A673 (cell line): ENCODE data around the gene LBX1. TPM values are rescaled to one million over a fixed set of nuclear protein-coding genes. Genes with fewer than 3 reads are reported as not detected.
A peak's percentile ranks its signal among the peaks of the same experiment; 100 is the strongest.

Source experiments
- Bru-seq: library from RNA; stranded (reverse); fragments of 400-500 nt; gene quantifications from one replicate; lab custom pipeline; 2021; lab: Mats Ljungman, UMichigan
- BruChase-seq, 2 experiments: library from RNA; stranded (reverse); fragments of 400-500 nt; gene quantifications; one replicate each; lab custom pipeline; 2021; lab: Mats Ljungman, UMichigan
- BruUV-seq: library from RNA; stranded (reverse); fragments of 400-500 nt; replicated peaks from 2 replicates; lab custom pipeline; 2021; lab: Mats Ljungman, UMichigan
- CTCF ChIA-PET: fragments of 300-600 bp; sonication (Branson Sonifier 250); formaldehyde crosslinking; loops from one replicate; lab custom pipeline; 2022; ENCODE audit warnings: antibody characterized with exemption; lab: Charles Lee
- POLR2A ChIA-PET: fragments of 300-600 bp; sonication (Branson Sonifier 250); formaldehyde crosslinking; loops from one replicate; lab custom pipeline; 2022; ENCODE audit warnings: antibody characterized with exemption; ENCODE audit not compliant: low non-redundant PET; lab: Charles Lee
- DNase-seq: peaks from one replicate; pipeline ENCODE4 v3.0.0-alpha.2; 2015; ENCODE audit warnings: low spot score
- H3K27ac ChIP-seq: fragments of 200-600 bp; sonication (generic); 2 replicates; pipeline ENCODE4 v1.5.1; 2016; ENCODE audit warnings: mixed run types, low read depth, mild to moderate bottlenecking, mixed read lengths, antibody characterized with exemption, low read length; ENCODE audit not compliant: poor library complexity, severe bottlenecking
- H3K27me3 ChIP-seq: fragments of 200-600 bp; sonication (generic); replicated peaks from 2 replicates; pipeline ENCODE4 v1.6.1; 2017; ENCODE audit warnings: mixed run types, low read depth, mild to moderate bottlenecking, mixed read lengths, antibody characterized with exemption, low read length; ENCODE audit not compliant: insufficient read depth, poor library complexity
- H3K36me3 ChIP-seq: fragments of 200-600 bp; sonication (generic); 2 replicates; pipeline ENCODE4 v1.6.1; 2016; ENCODE audit warnings: mixed run types, mild to moderate bottlenecking, mixed read lengths, antibody characterized with exemption, low read length; ENCODE audit not compliant: insufficient read depth, poor library complexity, severe bottlenecking
- H3K4me1 ChIP-seq: fragments of 200-600 bp; sonication (generic); 2 replicates; pipeline ENCODE4 v1.6.1; 2017; ENCODE audit warnings: mixed run types, mild to moderate bottlenecking, mixed read lengths, antibody characterized with exemption, low read length; ENCODE audit not compliant: insufficient read depth, poor library complexity, severe bottlenecking
- H3K4me3 ChIP-seq: fragments of 200-600 bp; sonication (generic); 2 replicates; pipeline ENCODE4 v1.5.1; 2016; ENCODE audit warnings: low read depth, mixed run types, mild to moderate bottlenecking, mixed read lengths, low read length; ENCODE audit not compliant: poor library complexity, severe bottlenecking
- H3K9me3 ChIP-seq: fragments of 200-600 bp; sonication (generic); 2 replicates; pipeline ENCODE4 v1.6.1; 2016; ENCODE audit warnings: mixed run types, low read depth, mild to moderate bottlenecking, mixed read lengths, antibody characterized with exemption, low read length; ENCODE audit not compliant: poor library complexity, severe bottlenecking
- EZH2 ChIP-seq: fragments of 200-600 bp; sonication (generic); IDR thresholded peaks from 2 replicates; pipeline ENCODE4 v1.6.1; 2017; ENCODE audit warnings: borderline replicate concordance, low read depth, mild to moderate bottlenecking, mixed read lengths, antibody characterized with exemption, low read length; ENCODE audit not compliant: poor library complexity, severe bottlenecking
- intact Hi-C: fragments of 100-400 bp; cut with micrococcal nuclease; formaldehyde crosslinking; loops from one replicate; pipeline ENCODE4 v1.10.0; 2022; ENCODE audit not compliant: unreplicated experiment
- long read RNA-seq: library from polyadenylated mRNA; stranded (forward); transcript quantifications from one replicate; pipeline ENCODE4 v2.0.0, GENCODE V29; 2022
- total RNA-seq: library from RNA; stranded (reverse); gene quantifications from 2 replicates; pipeline ENCODE4 v1.2.3, GENCODE V29; 2021
- TF ChIP-seq, protein P1 (sequence below): fragments of 300-800, 200-600 bp; sonication (generic); conservative IDR thresholded peaks from 2 replicates; pipeline ENCODE4 v1.5.1; 2017; ENCODE audit warnings: low read depth, mild to moderate bottlenecking, antibody characterized with exemption, low read length, moderate library complexity, mixed read lengths

The LBX1 gene, protein sequence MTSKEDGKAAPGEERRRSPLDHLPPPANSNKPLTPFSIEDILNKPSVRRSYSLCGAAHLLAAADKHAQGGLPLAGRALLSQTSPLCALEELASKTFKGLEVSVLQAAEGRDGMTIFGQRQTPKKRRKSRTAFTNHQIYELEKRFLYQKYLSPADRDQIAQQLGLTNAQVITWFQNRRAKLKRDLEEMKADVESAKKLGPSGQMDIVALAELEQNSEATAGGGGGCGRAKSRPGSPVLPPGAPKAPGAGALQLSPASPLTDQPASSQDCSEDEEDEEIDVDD
- not detected in 2 replicates for total RNA-seq
- not detected for Bru-seq, nascent RNA
- not detected for BruChase-seq, experiment 1, labeled RNA remaining after a 2-hour chase
- BruChase-seq, experiment 2, labeled RNA remaining after a 6-hour chase: not detected
- long read RNA-seq: 0 reads

- Histone ChIP-seq H3K36me3 (no peaks in the 10 kb centered on the region), H3K4me1 (peaks cover 14% of the 10 kb centered on the region), H3K27me3 (peaks cover 100% of the 10 kb centered on the region), H3K27ac (no peak within 1 kb of the TSS), H3K4me3 (peak within 1 kb of the TSS; percentile 25), H3K9me3 (no peaks in the 10 kb centered on the region)
- no TSS peak for BruUV-seq
- TF ChIP-seq, protein P1, sequence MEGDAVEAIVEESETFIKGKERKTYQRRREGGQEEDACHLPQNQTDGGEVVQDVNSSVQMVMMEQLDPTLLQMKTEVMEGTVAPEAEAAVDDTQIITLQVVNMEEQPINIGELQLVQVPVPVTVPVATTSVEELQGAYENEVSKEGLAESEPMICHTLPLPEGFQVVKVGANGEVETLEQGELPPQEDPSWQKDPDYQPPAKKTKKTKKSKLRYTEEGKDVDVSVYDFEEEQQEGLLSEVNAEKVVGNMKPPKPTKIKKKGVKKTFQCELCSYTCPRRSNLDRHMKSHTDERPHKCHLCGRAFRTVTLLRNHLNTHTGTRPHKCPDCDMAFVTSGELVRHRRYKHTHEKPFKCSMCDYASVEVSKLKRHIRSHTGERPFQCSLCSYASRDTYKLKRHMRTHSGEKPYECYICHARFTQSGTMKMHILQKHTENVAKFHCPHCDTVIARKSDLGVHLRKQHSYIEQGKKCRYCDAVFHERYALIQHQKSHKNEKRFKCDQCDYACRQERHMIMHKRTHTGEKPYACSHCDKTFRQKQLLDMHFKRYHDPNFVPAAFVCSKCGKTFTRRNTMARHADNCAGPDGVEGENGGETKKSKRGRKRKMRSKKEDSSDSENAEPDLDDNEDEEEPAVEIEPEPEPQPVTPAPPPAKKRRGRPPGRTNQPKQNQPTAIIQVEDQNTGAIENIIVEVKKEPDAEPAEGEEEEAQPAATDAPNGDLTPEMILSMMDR: no peak
- peak; percentile 98 for TF ChIP-seq EZH2
- POLR2A ChIA-PET: no interaction called here
- intact Hi-C loops: no loop called here
- CTCF ChIA-PET: no interaction called here
- DNase-seq: no peak
Measured at GRCh38 chr10:101229266-101230182, at the start of gene LBX1. Gene LBX1, minus strand, starts transcription at chr10:101229463. Its CDS starts 648 bp downstream, at chr10:101228815.

DNA sequence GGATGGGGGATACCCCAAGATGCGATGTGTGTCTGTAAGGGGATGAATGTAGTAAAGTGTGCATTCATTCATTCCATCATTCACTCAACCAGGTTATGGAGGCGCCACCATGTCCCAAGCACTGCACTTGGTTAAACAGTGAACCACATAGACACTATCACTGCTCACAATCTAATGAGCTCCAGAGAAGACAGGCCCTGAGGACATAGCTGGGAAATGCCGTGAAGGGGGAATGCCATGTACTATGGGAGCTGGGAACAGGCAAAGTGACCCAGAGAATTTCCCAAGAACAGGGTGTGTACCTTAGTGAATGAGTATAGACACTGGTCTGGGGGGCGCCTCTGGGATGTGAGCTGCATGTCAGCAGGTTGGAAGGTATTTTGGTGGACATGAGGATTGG, 44.5 kb upstream of the LBX1 start:
- H3K4me3 ChIP-seq: no peak overlapping the region
- TF ChIP-seq, protein P1: no peak
- TF ChIP-seq EZH2: no peak
- intact Hi-C loops: loop anchor here (2.0 kb wide), 1 partner anchor 169 kb away; no protein-coding TSS in a partner anchor
- ChIA-PET CTCF (interaction anchor here (1.1 kb wide), 2 partner anchors 22 to 297 kb away, joined by 3 to 4 read pairs; no protein-coding TSS in a partner anchor), POLR2A (interaction anchor here (0.6 kb wide), 1 partner anchor 544 kb away, joined by 3 read pairs; the partner anchor contains the start of gene OGA)
- H3K36me3 ChIP-seq: no peaks in the 10 kb centered on the region
- DNase-seq: no peak
- H3K4me1 ChIP-seq: no peaks in the 10 kb centered on the region
- no peaks in the 10 kb centered on the region for H3K9me3 ChIP-seq
- no peak overlapping the region for H3K27ac ChIP-seq
- H3K27me3 ChIP-seq: peaks cover 3% of the 10 kb centered on the region
- BruUV-seq: no TSS peak

GRCh38 chr10:101273330-101273729, 44.1 kb upstream of the LBX1 start:
- H3K27me3 ChIP-seq: peaks cover 3% of the 10 kb centered on the region
- CTCF ChIA-PET: interaction anchor here (0.7 to 1.5 kb wide), 4 partner anchors 9 to 297 kb away, joined by 3 to 4 read pairs (median 4); no protein-coding TSS in a partner anchor
- no peak for TF ChIP-seq EZH2
- TF ChIP-seq, protein P1: no peak
- POLR2A ChIA-PET: no interaction called here
- no peak overlapping the region for H3K4me3 ChIP-seq
- H3K36me3 ChIP-seq: no peaks in the 10 kb centered on the region
- H3K27ac ChIP-seq: no peak overlapping the region
- intact Hi-C loops: loop anchor here (2.0 kb wide), 1 partner anchor 169 kb away; no protein-coding TSS in a partner anchor
- DNase-seq: no peak
- H3K9me3 ChIP-seq: no peaks in the 10 kb centered on the region
- H3K4me1 ChIP-seq: no peaks in the 10 kb centered on the region
- no TSS peak for BruUV-seq
